ENCODE data around the gene PDAP1.
"Not testable (repeated sequence)": the region's sequence is repeated elsewhere in the genome, so short reads cannot be mapped to it uniquely, and the experiment has no call there.

The PDAP1 gene

DNA sequence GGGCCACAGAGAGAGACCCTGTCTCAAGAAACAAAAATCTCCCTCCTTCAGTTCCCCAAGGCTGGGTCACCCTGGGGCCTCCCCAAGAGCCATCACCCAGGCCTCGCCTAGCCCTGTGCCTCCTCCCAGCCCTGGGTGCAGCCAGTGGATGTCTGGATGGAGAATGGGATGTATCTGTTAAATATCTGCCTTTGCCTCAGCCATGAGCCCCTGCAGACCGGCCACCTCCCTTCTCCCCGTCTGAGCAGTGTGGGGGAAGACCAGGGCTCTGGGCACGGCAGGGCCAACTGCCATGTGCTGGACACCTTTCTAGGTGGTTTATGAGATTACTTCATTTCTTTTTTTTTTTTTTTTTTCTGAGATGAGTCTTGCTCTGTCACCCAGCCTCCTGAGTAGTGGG lies 23.9 kb downstream of the PDAP1 start:
- no peak for TF ChIP-seq CTCF (IDR thresholded peaks at IDR 0.05; ENCODE audit: low read depth, low read length, missing control alignments)
- H3K4me3 ChIP-seq (ENCODE audit: low read depth, low read length): no peak overlapping the region
- DNase-seq (ENCODE audit: low read depth): no peak

GRCh38 chr7:99383791-99384370 lies 24.5 kb downstream of the PDAP1 start:
- TF ChIP-seq CTCF (IDR thresholded peaks at IDR 0.05; ENCODE audit: low read depth, low read length, missing control alignments): no peak
- no peak for DNase-seq (ENCODE audit: low read depth)

GRCh38 chr7:99383203-99383602 lies 25.2 kb downstream of the PDAP1 start:
- no peak for TF ChIP-seq CTCF (IDR thresholded peaks at IDR 0.05; ENCODE audit: low read depth, low read length, missing control alignments)

More at GRCh38 chr7:99383791-99384370, 24.5 kb downstream of the PDAP1 start:
- H3K4me3 ChIP-seq (ENCODE audit: low read depth, low read length): no peak overlapping the region

DNA sequence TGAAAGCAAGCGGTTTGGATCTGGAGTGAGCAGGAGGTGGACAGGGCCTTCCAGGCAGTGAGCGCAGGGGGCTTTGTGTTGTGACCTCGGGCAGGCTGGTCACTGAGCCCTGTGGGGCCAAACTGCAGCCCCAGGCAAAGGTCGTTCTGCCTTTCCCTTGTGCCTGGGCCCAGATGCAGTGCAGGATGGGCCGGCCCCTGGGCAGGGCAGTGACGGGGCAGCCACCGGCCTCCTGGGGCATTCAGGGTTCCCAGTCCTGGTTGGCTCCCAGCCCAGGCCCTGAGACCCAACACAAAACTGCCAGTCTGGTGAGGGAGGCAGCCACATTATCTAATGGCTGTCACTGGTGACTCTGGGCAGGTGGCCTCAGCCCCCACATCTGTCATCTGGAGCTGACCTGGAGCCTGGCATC lies 26.7 kb downstream of the PDAP1 start:
- TF ChIP-seq CTCF (IDR thresholded peaks at IDR 0.05; ENCODE audit: low read depth, low read length, missing control alignments): no peak

More at GRCh38 chr7:99383203-99383602, 25.2 kb downstream of the PDAP1 start:
- H3K4me3 ChIP-seq (ENCODE audit: low read depth, low read length): no peak overlapping the region
- DNase-seq (ENCODE audit: low read depth): no peak

DNA sequence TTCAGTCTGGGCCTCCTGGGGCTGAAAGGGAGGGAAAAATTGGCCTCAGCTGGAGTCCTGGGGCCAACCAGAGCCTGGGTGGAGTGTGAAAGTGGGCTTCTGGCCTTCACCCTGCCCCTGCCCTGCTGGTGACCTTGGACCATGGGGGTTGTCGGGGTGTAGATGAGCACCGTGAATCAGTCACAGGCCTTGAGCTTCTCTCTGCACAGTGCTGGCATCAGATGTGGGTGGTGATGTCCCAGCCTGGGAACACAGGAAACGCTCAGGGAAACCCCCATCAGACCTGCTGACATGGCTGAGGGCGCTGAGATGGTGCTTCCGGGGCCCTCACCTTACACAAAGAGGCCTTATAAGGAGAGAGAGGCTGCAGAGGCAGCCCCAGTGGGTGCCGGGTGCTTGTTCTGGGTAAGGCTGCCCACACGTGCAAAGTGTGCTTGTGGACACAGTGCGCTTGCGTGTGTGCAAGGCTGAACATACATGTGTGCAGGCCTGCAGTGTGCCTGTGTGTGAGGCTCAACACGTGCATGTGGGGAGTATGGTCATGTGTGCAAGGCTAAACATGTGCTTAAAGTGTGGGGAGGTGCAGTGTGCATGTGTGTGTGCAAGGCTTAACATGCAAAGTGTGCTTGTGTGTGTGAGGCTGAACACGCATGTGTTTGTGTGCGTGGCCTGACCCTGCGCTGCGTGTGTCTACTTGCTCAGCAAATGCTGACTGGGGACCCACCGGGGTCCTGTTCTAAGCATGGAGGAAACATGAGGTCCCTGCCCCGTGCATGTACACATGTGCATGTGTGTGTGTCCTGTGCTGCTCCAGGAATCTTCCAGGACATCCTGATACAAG lies 27.4 kb downstream of the PDAP1 start:
- DNase-seq (ENCODE audit: low read depth): peak; percentile 87
- peak overlapping the region; percentile 56 for H3K4me3 ChIP-seq (ENCODE audit: low read depth, low read length)
- TF ChIP-seq CTCF (IDR thresholded peaks at IDR 0.05; ENCODE audit: low read depth, low read length, missing control alignments): no peak

More for the DNA sequence above, 26.7 kb downstream of the PDAP1 start:
- DNase-seq (ENCODE audit: low read depth): no peak
- peak overlapping the region; percentile 56 for H3K4me3 ChIP-seq (ENCODE audit: low read depth, low read length)

GRCh38 chr7:99380032-99380822 lies 28.2 kb downstream of the PDAP1 start:
- DNase-seq (ENCODE audit: low read depth): peak; percentile 89
- TF ChIP-seq CTCF (IDR thresholded peaks at IDR 0.05; ENCODE audit: low read depth, low read length, missing control alignments): no peak
- H3K4me3 ChIP-seq (ENCODE audit: low read depth, low read length): peak overlapping the region; percentile 56

GRCh38 chr7:99379693-99380031 lies 28.7 kb downstream of the PDAP1 start:
- not testable (repeated sequence) for DNase-seq (ENCODE audit: low read depth)
- peak overlapping the region; percentile 56 for H3K4me3 ChIP-seq (ENCODE audit: low read depth, low read length)

Data from GM12864 (cell line).